ENCODE measurements around the gene UBAC2.

GRCh38 chr13:99383511-99383921 lies 182.9 kb downstream of the UBAC2 start:
- no peak for TF ChIP-seq CTCF (conservative IDR thresholded peaks at IDR 0.05)
- no peak for TF ChIP-seq EZH2 (IDR thresholded peaks at IDR 0.05; ENCODE audit: low read depth)

All from PC-9 (cell line).